Activated CD4-positive, alpha-beta memory T cell treated with anti-CD3 and anti-CD28 coated beads for 36 hours (primary cell): Measurements from ENCODE around the gene FKBP11. TPM values are rescaled to one million over a fixed set of nuclear protein-coding genes. Genes with fewer than 3 reads are reported as not detected.

Experiments used
- CTCF ChIA-PET: fragments of 350-600 bp; sonication (Branson Sonifier 250); formaldehyde crosslinking; loops from one replicate; lab custom pipeline; 2021; ENCODE audit warnings: antibody characterized with exemption, inconsistent platforms; lab: Charles Lee
- POLR2A ChIA-PET: fragments of 350-600 bp; sonication (Branson Sonifier 250); formaldehyde crosslinking; loops from one replicate; lab custom pipeline; 2021; ENCODE audit warnings: antibody characterized with exemption; lab: Charles Lee
- DNase-seq: peaks from one replicate; pipeline ENCODE4 v3.0.0-alpha.2; 2020
- H3K27ac Mint-ChIP-seq: one replicate; pipeline ENCODE4 v1.8.0; 2021; ENCODE audit warnings: mixed read lengths
- H3K27me3 Mint-ChIP-seq: one replicate; pipeline ENCODE4 v1.8.0; 2021; ENCODE audit warnings: mixed read lengths
- H3K36me3 Mint-ChIP-seq: one replicate; pipeline ENCODE4 v1.8.0; 2021; ENCODE audit warnings: mixed read lengths
- H3K4me1 Mint-ChIP-seq: one replicate; pipeline ENCODE4 v1.8.0; 2021; ENCODE audit warnings: low read depth, mixed read lengths
- H3K4me3 Mint-ChIP-seq: one replicate; pipeline ENCODE4 v1.8.0; 2021; ENCODE audit warnings: mild to moderate bottlenecking, mixed read lengths
- H3K9me3 Mint-ChIP-seq: one replicate; pipeline ENCODE4 v1.8.0; 2021; ENCODE audit warnings: mixed read lengths
- intact Hi-C: fragments of 100-400 bp; cut with micrococcal nuclease; formaldehyde crosslinking; loops from one replicate; pipeline ENCODE4 v1.15.1; 2023
- total RNA-seq, 2 experiments: library from RNA; stranded (reverse); gene quantifications; one replicate each; pipeline ENCODE4 v1.2.3, GENCODE V29; 2021

The FKBP11 gene
- total RNA-seq, 2 experiments from 2014 or later = 82.0 to 89.0 TPM

DNA sequence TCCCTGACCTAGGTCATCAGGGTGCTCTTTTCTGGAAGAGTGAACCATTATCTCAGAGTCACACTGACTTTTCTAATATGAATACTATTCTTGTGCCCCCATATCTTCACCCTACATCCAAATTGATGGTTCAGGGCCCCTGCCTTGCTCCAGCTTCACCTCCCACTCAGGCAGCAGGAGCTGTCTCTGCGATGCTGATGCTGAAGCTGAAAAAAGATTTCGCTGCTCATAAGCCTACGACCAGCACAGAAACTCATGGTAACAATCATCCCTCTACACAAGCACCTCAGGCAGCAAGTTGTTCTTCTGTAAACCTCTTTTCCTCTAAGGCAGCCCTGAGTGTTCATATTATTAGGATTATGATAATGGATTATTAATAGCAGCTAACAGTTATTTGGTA lies 28.8 kb upstream of the FKBP11 start:
- no peak overlapping the region for H3K27ac Mint-ChIP-seq
- H3K4me1 Mint-ChIP-seq = peaks cover 29% of the 10 kb centered on the region
- H3K36me3 Mint-ChIP-seq = peaks cover 8% of the 10 kb centered on the region
- H3K4me3 Mint-ChIP-seq = no peak overlapping the region
- intact Hi-C loops = no loop called here
- H3K9me3 Mint-ChIP-seq = no peaks in the 10 kb centered on the region
- POLR2A ChIA-PET = no interaction called here
- CTCF ChIA-PET = interaction anchor here (0.6 to 2.4 kb wide), 3 partner anchors 19 to 135 kb away, joined by 3 to 15 read pairs (median 4); no protein-coding TSS in a partner anchor
- H3K27me3 Mint-ChIP-seq = no peaks in the 10 kb centered on the region
- no peak for DNase-seq

DNA sequence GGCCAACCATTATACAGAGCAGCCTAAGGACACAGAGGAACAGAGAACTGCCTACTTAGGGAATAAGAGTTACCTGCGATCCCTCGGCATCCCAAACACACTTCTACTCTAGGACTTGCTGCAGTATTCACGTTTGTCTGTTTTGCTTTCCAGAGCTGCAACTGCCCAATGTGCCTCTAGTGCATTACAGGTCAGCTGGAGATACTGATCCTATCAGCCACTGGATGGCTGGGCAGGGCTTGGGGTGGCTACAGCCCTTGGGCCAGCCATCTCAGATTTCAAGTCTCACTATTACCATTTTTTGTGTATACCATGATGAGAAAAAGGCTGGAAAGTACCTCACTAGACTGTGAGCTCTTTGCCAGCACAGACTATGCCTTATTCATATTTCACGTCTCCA lies 27.4 kb upstream of the FKBP11 start:
- Mint-ChIP-seq H3K36me3 (peaks cover 8% of the 10 kb centered on the region), H3K27me3 (no peaks in the 10 kb centered on the region), H3K4me1 (peaks cover 30% of the 10 kb centered on the region), H3K9me3 (no peaks in the 10 kb centered on the region), H3K4me3 (no peak overlapping the region), H3K27ac (no peak overlapping the region)
- intact Hi-C loops = no loop called here
- ChIA-PET POLR2A (interaction anchor here (0.8 to 1.1 kb wide), 2 partner anchors 17 to 36 kb away, joined by 3 read pairs; no protein-coding TSS in a partner anchor), CTCF (interaction anchor here (0.5 to 2.8 kb wide), 7 partner anchors 12 to 100 kb away, joined by 3 to 15 read pairs (median 5); partner anchors contain the start of genes DDX23 and FKBP11)
- DNase-seq = no peak

DNA sequence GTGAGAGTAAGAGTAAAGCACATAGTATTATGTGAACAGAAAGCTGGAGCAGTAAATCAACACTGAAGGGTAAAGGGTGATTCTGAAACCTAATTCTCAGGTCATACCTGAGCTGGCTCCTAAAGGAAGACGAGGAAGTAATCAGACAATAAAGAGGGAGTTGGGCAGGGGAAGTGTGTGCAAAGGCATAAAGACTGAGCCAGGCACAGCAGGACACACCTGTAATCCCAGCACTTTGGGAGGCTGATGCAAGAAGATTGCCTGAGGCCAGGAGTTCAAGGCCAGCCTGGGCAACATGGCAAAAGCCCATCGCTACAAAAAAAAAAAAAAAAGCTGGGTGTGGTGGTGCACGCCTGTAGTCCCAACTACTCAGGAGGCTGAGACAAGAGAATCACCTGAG lies 22.4 kb upstream of the FKBP11 start:
- H3K36me3 Mint-ChIP-seq = peaks cover 5% of the 10 kb centered on the region
- H3K27me3 Mint-ChIP-seq = no peaks in the 10 kb centered on the region
- no peak for DNase-seq
- ChIA-PET CTCF (interaction anchor here (1.4 to 2.6 kb wide), 2 partner anchors 10 to 12 kb away, joined by 3 to 9 read pairs; no protein-coding TSS in a partner anchor), POLR2A (interaction anchor here (0.5 to 0.6 kb wide), 3 partner anchors 10 to 318 kb away, joined by 3 to 4 read pairs (median 3); partner anchors contain the start of gene ARF3)
- no peak overlapping the region for H3K27ac Mint-ChIP-seq
- no peak overlapping the region for H3K4me3 Mint-ChIP-seq
- H3K4me1 Mint-ChIP-seq = peaks cover 11% of the 10 kb centered on the region
- no peaks in the 10 kb centered on the region for H3K9me3 Mint-ChIP-seq
- intact Hi-C loops = no loop called here

DNA sequence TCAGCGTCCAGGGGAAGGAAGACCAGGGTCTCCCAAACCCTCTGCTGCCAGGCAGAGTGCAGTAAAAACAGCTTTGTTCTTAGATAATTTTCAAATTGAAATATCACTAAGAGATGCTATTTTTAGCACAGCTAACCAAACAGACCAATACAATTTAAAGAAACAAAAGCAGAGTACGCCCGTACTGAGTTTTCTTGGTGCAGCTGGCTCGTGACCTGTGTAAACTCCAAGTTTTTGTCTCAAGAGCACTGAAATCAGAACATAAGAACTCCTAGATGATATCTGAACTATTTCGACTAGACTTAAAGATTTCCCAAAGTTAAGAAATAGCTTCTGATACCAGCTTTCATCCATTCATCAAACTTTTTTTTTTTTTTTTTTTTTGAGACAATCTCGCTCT lies 21.7 kb upstream of the FKBP11 start:
- no peaks in the 10 kb centered on the region for H3K27me3 Mint-ChIP-seq
- intact Hi-C loops = no loop called here
- peaks cover 8% of the 10 kb centered on the region for H3K4me1 Mint-ChIP-seq
- DNase-seq = no peak
- no peaks in the 10 kb centered on the region for H3K9me3 Mint-ChIP-seq
- H3K4me3 Mint-ChIP-seq = no peak overlapping the region
- no peak overlapping the region for H3K27ac Mint-ChIP-seq
- POLR2A ChIA-PET = interaction anchor here (0.5 to 0.6 kb wide), 2 partner anchors 170 to 247 kb away, joined by 3 read pairs; no protein-coding TSS in a partner anchor
- peaks cover 5% of the 10 kb centered on the region for H3K36me3 Mint-ChIP-seq
- CTCF ChIA-PET = interaction anchor here (1.4 to 2.6 kb wide), 2 partner anchors 10 to 12 kb away, joined by 3 to 9 read pairs; no protein-coding TSS in a partner anchor

DNA sequence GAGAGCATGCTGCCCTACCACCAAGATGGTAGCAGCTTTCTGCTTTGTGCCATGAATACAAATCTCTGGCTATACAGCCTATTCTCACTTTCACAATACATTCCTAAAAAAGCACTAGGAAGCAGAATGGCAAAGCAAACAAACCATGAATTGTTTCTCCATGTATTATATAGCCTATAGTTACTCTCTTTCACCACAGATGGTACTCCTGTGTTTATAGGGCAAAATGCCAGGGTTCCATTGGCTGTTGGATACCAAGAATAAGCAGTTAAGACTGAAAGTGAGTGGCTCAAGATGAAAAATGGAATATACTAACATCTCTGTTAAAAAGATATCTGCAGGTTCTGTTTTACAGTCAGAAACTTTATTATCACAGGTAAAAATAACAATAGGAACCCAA lies 20.9 kb upstream of the FKBP11 start:
- no peak overlapping the region for H3K4me3 Mint-ChIP-seq
- peaks cover 8% of the 10 kb centered on the region for H3K4me1 Mint-ChIP-seq
- intact Hi-C loops = no loop called here
- no peak overlapping the region for H3K27ac Mint-ChIP-seq
- H3K27me3 Mint-ChIP-seq = no peaks in the 10 kb centered on the region
- H3K36me3 Mint-ChIP-seq = peaks cover 5% of the 10 kb centered on the region
- ChIA-PET CTCF (interaction anchor here (2.6 kb wide), 1 partner anchor 11 kb away, joined by 9 read pairs; no protein-coding TSS in a partner anchor), POLR2A (no interaction called here)
- DNase-seq = no peak
- H3K9me3 Mint-ChIP-seq = no peaks in the 10 kb centered on the region

DNA sequence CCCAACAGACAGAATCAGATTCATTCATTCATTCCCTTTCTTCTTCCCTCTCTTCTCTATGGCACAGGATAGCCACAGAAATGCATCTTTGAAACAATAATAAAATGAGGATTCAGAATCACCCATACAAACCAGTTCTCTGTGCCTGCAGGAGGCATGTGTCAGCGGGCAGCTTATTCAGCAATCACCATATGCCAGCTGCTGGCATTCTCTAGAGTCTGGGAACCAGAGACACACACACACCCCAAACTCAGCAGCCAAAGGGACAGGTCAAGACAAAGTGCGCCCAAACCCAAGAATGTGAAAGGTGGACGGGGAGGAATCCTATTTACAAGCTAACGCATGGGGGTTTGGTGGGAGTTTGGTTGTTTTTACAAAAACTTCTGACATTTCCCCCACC lies 17.9 kb upstream of the FKBP11 start:
- H3K4me1 Mint-ChIP-seq = peaks cover 4% of the 10 kb centered on the region
- no peak overlapping the region for H3K4me3 Mint-ChIP-seq
- H3K27ac Mint-ChIP-seq = no peak overlapping the region
- DNase-seq = no peak
- intact Hi-C loops = no loop called here
- ChIA-PET POLR2A (interaction anchor here (0.8 kb wide), 1 partner anchor 31 kb away, joined by 3 read pairs; no protein-coding TSS in a partner anchor), CTCF (interaction anchor here (1.1 to 2.3 kb wide), 4 partner anchors 19 to 46 kb away, joined by 3 to 14 read pairs (median 4); a partner anchor contains a TSS)
- no peaks in the 10 kb centered on the region for H3K9me3 Mint-ChIP-seq
- no peaks in the 10 kb centered on the region for H3K27me3 Mint-ChIP-seq
- peaks cover 13% of the 10 kb centered on the region for H3K36me3 Mint-ChIP-seq

DNA sequence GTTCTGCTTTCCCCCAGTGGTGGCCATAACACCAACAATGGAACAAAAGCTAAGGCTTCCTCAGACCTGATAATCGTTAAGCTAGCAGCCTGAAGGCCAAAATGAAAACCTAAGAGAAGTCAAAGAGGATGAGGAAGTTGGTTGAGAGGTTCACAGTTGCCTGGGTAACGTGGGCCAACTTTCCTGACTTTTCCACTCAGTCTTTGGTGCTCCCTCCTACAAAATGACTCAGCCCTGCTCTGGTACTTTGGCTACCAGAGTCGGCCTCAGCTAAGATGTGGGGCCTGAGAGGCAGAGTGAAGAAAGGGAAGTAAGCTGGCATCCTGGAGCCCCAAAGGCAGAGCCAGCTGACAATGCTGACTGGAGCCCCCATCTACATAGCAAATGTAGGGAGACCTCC lies 14.9 kb upstream of the FKBP11 start:
- CTCF ChIA-PET = interaction anchor here (1.0 to 7.9 kb wide), 10 partner anchors 12 to 125 kb away, joined by 3 to 118 read pairs (median 4); partner anchors contain the start of genes DDX23 and FKBP11
- no peak overlapping the region for H3K4me3 Mint-ChIP-seq
- no peaks in the 10 kb centered on the region for H3K9me3 Mint-ChIP-seq
- H3K27me3 Mint-ChIP-seq = no peaks in the 10 kb centered on the region
- no peak overlapping the region for H3K27ac Mint-ChIP-seq
- no peak for DNase-seq
- POLR2A ChIA-PET = no interaction called here
- intact Hi-C loops = no loop called here
- H3K4me1 Mint-ChIP-seq = no peaks in the 10 kb centered on the region
- peaks cover 13% of the 10 kb centered on the region for H3K36me3 Mint-ChIP-seq

DNA sequence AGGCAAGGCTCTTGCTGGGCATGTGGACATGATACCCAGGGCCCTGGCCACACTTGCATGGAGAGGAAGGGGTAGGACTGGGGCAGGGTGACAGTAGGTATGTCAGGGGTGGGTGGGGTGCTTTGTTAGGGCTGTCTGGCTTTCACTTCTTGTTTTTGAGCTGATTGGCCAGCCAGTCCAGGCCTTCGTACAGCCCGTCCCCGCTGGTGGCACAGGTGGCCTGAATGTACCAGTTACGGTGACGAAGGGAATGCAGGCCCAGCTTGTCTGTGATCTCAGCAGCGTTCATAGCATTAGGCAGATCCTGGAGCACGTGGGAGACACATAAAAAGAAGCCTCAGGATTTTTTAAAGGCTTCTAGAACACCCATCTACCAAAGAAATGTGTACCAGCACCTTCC lies 13.5 kb upstream of the FKBP11 start:
- ChIA-PET CTCF (interaction anchor here (1.1 to 7.9 kb wide), 6 partner anchors 18 to 85 kb away, joined by 3 to 118 read pairs (median 4); partner anchors contain the start of genes ARF3, DDX23 and WNT1), POLR2A (no interaction called here)
- Mint-ChIP-seq H3K9me3 (no peaks in the 10 kb centered on the region), H3K4me3 (no peak overlapping the region), H3K27ac (no peak overlapping the region), H3K4me1 (peaks cover 10% of the 10 kb centered on the region), H3K36me3 (peaks cover 18% of the 10 kb centered on the region), H3K27me3 (no peaks in the 10 kb centered on the region)
- intact Hi-C loops = loop anchor here (5.0 kb wide), 1 partner anchor 72 kb away; the partner anchor contains the start of gene RND1
- DNase-seq = no peak

DNA sequence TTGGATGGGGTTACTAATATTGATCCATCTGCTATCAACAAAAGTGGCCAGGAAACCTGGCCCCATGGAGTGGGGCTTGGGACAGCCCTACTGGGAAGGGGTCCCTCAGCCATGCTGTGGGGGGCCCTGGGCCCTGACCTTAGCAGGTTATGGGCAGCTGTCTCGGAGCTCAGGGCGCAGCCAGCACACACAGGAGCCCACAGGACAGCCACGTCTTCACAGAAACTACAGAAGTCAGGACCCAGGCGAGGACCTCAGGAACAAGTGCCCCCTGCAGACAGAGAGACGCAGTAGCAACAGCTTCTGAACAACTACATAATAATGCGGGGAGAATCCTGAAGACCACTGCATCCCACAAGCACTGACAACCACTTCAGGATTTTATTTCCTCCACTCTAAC lies 11.9 kb upstream of the FKBP11 start:
- no peaks in the 10 kb centered on the region for H3K27me3 Mint-ChIP-seq
- no peak overlapping the region for H3K27ac Mint-ChIP-seq
- intact Hi-C loops = loop anchor here (2.0 to 5.0 kb wide), 2 partner anchors 36 to 70 kb away; partner anchors contain the start of gene RND1
- CTCF ChIA-PET = interaction anchor here (0.6 to 7.9 kb wide), 6 partner anchors 10 to 144 kb away, joined by 3 to 118 read pairs (median 23); partner anchors contain the start of gene DDX23
- H3K4me1 Mint-ChIP-seq = peaks cover 22% of the 10 kb centered on the region
- no peak for DNase-seq
- H3K9me3 Mint-ChIP-seq = no peaks in the 10 kb centered on the region
- H3K36me3 Mint-ChIP-seq = peaks cover 27% of the 10 kb centered on the region
- H3K4me3 Mint-ChIP-seq = no peak overlapping the region
- POLR2A ChIA-PET = no interaction called here

DNA sequence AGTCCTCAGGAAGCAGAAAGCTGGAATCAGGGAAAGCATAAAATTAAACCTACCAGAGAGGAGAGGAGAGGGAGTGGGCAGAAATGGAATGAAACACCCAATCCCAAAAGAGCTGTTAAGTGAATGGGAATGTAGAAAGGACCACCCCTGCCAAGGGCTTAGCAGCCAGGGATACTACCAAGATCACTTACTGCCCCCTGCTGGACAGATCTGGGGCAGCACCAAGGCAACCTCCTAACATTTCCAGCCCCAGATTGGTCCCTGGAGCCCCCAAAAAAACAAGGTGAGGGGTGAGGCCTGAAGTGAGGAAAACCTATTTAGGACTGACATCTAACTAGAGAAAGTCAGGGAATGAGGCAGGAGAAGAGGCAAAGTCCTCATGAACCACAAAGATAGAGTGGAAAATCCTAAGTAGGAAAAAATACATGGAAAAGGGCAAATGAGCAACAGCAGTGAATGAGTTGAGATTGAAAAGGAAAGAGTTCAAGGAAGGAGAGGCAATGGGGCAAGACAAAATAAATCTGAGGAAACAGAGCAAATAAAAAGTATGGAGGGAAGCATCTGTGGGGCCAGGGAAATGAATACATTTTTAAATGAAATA lies 11.2 kb upstream of the FKBP11 start:
- Mint-ChIP-seq H3K27me3 (no peaks in the 10 kb centered on the region), H3K4me3 (no peak overlapping the region), H3K9me3 (no peaks in the 10 kb centered on the region), H3K4me1 (peaks cover 22% of the 10 kb centered on the region), H3K27ac (no peak overlapping the region), H3K36me3 (peaks cover 27% of the 10 kb centered on the region)
- CTCF ChIA-PET = interaction anchor here (0.6 to 7.9 kb wide), 26 partner anchors 10 to 145 kb away, joined by 3 to 118 read pairs (median 4); partner anchors contain the start of genes ARF3, DDX23, FKBP11 and RND1
- POLR2A ChIA-PET = no interaction called here
- intact Hi-C loops = loop anchor here (1.0 to 5.0 kb wide), 3 partner anchors 36 to 83 kb away; partner anchors contain the start of gene RND1
- peak; percentile 85 for DNase-seq

DNA sequence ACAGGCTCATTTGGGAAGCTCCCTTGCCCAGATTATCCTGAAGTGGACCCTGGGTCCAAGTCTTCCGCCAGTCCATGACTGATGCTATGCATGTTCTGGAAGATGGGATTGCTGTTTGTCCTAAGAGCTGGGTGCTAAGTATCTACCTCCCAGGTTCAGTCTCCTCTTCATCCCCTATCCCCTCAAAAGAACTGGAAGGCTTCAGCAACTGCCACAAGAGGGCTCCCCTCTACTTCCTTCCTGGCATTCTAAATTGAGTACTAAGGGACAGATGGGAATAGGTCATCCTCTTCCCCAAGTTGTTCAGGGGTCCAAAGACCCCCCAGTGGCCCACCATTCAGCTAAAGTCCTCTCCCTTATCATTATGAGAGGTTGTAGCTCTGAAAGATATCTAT lies 9.0 kb upstream of the FKBP11 start:
- no peak overlapping the region for H3K4me3 Mint-ChIP-seq
- peak; percentile 21 for DNase-seq
- POLR2A ChIA-PET = interaction anchor here (0.7 to 1.3 kb wide), 2 partner anchors 9 to 43 kb away, joined by 3 to 5 read pairs; partner anchors contain the start of gene FKBP11

More for the DNA sequence above, 9.0 kb upstream of the FKBP11 start:
- Mint-ChIP-seq H3K36me3 (peaks cover 30% of the 10 kb centered on the region), H3K9me3 (no peaks in the 10 kb centered on the region), H3K27me3 (no peaks in the 10 kb centered on the region), H3K4me1 (peaks cover 25% of the 10 kb centered on the region), H3K27ac (peak overlapping the region; percentile 79)
- intact Hi-C loops = loop anchor here (1.0 kb wide), 1 partner anchor 10 kb away; no protein-coding TSS in a partner anchor
- CTCF ChIA-PET = interaction anchor here (0.9 to 7.9 kb wide), 17 partner anchors 9 to 362 kb away, joined by 3 to 118 read pairs (median 9); partner anchors contain the start of genes DDX23, FKBP11, RND1 and WNT1
